ENCODE data around the gene BNC2. TPM values are rescaled to one million over a fixed set of nuclear protein-coding genes. Genes with fewer than 3 reads are reported as not detected.
A peak's percentile ranks its signal among the peaks of the same experiment; 100 is the strongest.

The BNC2 gene
- total and polyA plus RNA-seq, 2 of the 4 experiments (the other 2 are of a cell fraction) = 15.5 to 45.2 TPM

- no CpG with 5 or more reads among the region's 5 CpGs for WGBS, 2 experiments (ENCODE audit: extremely low coverage in 2 of 2, insufficient read length in 1 of 2)
- no peak overlapping the region for H4K91ac ChIP-seq (ENCODE audit: insufficient read depth, low read depth, low read length)
- peak overlapping the region; percentile 97 for H2BK5ac ChIP-seq (ENCODE audit: low read depth, low read length, poor library complexity, severe bottlenecking)
- H2BK15ac ChIP-seq (ENCODE audit: low read depth, low read length) = no peak overlapping the region
- H3K9me1 ChIP-seq (ENCODE audit: insufficient read depth, low read length) = no peaks in the 10 kb centered on the region
- peak overlapping the region; percentile 10; the same call in 1 of the 2 replicates for H3K27ac ChIP-seq (ENCODE audit: insufficient read depth, low read length)
- in situ Hi-C loops (cut with MboI; ENCODE audit: low sequenced_read_pairs) = loop anchor here (25.0 kb wide), 1 partner anchor 824 kb away; no protein-coding TSS in a partner anchor
- BruUV-seq (replicated peaks) = no TSS peak
- H3K14ac ChIP-seq (replicated peaks; ENCODE audit: low read depth, low read length) = 0 out of 2 replicates have a peak overlapping the region, but pooled peaks have one; percentile 10
- POLR2A ChIA-PET (ENCODE audit: unreplicated experiment) = no interaction called here
- H2AK5ac ChIP-seq (ENCODE audit: low read depth, low read length) = no peak overlapping the region
- intact Hi-C loops (cut with micrococcal nuclease) = no loop called here
- H4K5ac ChIP-seq (ENCODE audit: low read depth, low read length) = peak overlapping the region; percentile 14; the same call in 1 of the 2 replicates
- H3K56ac ChIP-seq (ENCODE audit: extremely low read depth, insufficient read depth, low read length) = no peak overlapping the region
- no peak overlapping the region for H3K4me3 ChIP-seq (ENCODE audit: insufficient read depth, low read depth, low read length)
- dilution Hi-C loops (cut with HindIII; ENCODE audit: low sequenced_read_pairs, unreplicated experiment) = no loop called here
- no peaks in the 10 kb centered on the region for H3K36me3 ChIP-seq (ENCODE audit: control insufficient read depth, insufficient read depth, low read length)
- H3K18ac ChIP-seq (ENCODE audit: low read depth, low read length) = peak overlapping the region; percentile 9
- no peaks in the 10 kb centered on the region for H3K9me3 ChIP-seq (ENCODE audit: control insufficient read depth, insufficient read depth, low read length)
- H4K8ac ChIP-seq (ENCODE audit: low read depth in 2 of 2, low read length in 2 of 2) = peak overlapping the region in 1 of 2 experiments; percentile 85; a peak in 2 of 4 replicates
- H3K27me3 ChIP-seq (ENCODE audit: control insufficient read depth, insufficient read depth, low read length) = no peaks in the 10 kb centered on the region
- H2AFZ ChIP-seq (replicated peaks; ENCODE audit: low read length, poor library complexity) = no peak overlapping the region
- no peak overlapping the region for H3K23ac ChIP-seq (ENCODE audit: low read depth, low read length)
- H3K9ac ChIP-seq (ENCODE audit: low read depth, low read length) = no peak overlapping the region
- CTCF ChIA-PET = no interaction called here
- peak; percentile 36 for DNase-seq
- ATAC-seq (ENCODE audit: low read depth) = no peak
- peaks cover 11 to 40% of the 10 kb centered on the region in 2 experiments for H3K79me1 ChIP-seq (ENCODE audit: low read depth in 1 of 2, low read length in 2 of 2)
- peak overlapping the region; percentile 64; the same call in 1 of the 2 replicates for H3K4ac ChIP-seq (ENCODE audit: low read depth, low read length)
- H3K4me1 ChIP-seq (ENCODE audit: control insufficient read depth, insufficient read depth, low read length) = peaks cover 14% of the 10 kb centered on the region
- no peaks in the 10 kb centered on the region for H4K20me1 ChIP-seq (ENCODE audit: insufficient read depth, low read length)
- H2BK120ac ChIP-seq (ENCODE audit: low read depth, low read length) = peak overlapping the region; percentile 78; the same call in 1 of the 2 replicates
- peak overlapping the region; percentile 40; the same call in 1 of the 2 replicates for H2BK20ac ChIP-seq (ENCODE audit: low read depth, low read length)
- H3K4me2 ChIP-seq (ENCODE audit: low read depth, low read length) = no peak overlapping the region
- H2AK9ac ChIP-seq (replicated peaks; ENCODE audit: low read depth, low read length, poor library complexity) = no peak overlapping the region
- no peak for TF ChIP-seq USF2 (IDR thresholded peaks at IDR 0.05; ENCODE audit: low read depth, low read length)
Measured at GRCh38 chr9:16637911-16638310, 232.6 kb downstream of the BNC2 start.
